AG09319 (cell line): ENCODE results near the gene MYO1D.

Source experiments
- DNase-seq: peaks from one replicate; pipeline ENCODE4 v3.0.0-alpha.2; 2010; ENCODE audit warnings: low read depth; ENCODE audit errors: extremely low read depth
- CTCF ChIP-seq: IDR thresholded peaks from 2 replicates; pipeline ENCODE4 v1.5.1; 2011; ENCODE audit warnings: low read depth, mild to moderate bottlenecking, inconsistent platforms, low read length, moderate library complexity

MYO1D gene

GRCh38 chr17:32495359-32496231 is 381.3 kb downstream of the MYO1D start:
- TF ChIP-seq CTCF = no peak
- no peak for DNase-seq

DNA sequence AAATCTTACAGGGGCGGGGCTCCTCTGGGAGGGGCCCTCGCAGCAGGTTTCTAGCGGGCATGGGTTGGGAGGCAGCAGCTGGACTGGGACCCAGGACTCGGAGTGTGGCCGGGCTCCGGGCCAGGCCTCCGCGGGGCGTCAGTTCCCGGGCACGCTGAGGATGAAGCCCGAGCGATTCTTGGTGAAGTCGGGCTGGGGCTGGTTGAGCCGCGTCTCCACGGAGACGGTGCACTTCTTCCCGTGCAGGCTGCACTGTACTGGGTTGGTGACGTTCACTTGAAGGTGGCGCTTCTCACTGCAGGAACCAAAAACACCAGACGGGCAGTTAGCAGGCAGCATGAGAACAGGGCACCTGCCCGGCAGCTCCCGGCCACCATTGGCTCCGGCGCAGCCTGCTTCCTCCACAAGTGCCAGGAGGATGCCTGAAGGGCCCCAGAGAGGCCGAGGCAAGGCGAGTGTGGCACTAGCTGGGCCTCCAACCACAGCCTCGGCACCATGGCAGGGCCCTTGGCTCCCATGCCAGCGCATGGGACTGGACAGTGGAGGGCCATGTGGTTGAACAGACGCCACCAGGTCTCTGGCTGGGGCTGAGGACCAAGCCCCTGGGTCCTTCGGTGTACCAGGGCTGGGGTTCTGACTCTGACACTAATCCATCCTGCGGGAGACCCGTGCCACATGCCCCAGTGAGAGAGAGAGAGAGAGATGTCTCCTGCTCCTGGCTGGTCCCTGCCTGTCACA is 382.1 kb downstream of the MYO1D start:
- no peak for DNase-seq
- TF ChIP-seq CTCF = no peak

GRCh38 chr17:32493976-32494513 is 382.9 kb downstream of the MYO1D start:
- no peak for DNase-seq
- no peak for TF ChIP-seq CTCF

DNA sequence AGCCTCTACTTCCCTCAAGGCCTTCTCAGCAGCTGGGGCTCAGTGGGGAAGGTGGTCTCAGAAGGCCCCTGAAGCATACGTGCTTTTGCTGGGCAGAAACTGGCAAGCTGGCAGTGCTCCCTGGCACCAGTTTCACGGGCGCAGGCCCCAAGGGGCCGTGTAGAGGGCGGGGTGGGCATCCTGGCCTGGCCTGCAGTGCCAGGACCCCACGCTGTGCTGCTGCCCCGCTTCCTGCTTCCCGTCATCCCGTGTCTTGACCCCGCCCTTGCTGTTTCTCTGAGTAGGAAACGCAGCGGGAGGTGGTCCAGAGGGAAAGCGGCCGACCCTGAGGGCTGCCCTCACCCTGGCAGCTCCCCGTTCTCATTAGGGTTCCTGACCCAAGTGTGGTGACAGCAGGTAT is 383.4 kb downstream of the MYO1D start:
- DNase-seq = no peak
- TF ChIP-seq CTCF = no peak

DNA sequence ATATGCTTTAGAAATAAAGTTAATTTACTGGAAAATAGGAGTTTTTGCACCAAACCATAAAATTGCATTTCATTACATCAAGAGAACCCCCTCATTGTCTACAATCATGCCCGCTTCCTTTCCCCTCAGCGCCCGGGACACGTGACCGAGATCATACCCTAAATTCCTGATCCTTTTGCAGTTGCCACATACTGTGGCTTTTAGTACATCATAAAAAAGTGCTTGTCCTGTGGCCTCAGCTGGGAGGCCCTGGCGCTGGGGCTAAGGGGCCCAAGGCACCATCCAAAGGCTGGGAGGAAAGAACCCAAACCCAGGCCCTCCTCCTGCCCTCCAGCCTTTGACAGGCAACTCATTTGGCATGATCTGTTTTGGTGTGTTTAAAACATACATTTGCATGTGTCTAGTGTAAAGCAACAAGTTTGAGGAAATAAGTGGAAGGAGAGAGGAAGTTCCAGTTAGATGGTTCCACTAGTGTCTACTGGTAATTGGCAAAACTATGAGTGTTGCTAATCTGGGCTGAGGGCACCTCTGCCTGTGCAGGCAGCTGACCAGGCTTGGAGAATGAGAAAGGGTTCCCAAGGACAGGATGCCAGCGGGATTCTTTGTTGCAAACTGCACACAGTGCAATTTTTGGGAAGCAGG is 384.2 kb downstream of the MYO1D start:
- TF ChIP-seq CTCF = no peak
- DNase-seq = no peak

DNA sequence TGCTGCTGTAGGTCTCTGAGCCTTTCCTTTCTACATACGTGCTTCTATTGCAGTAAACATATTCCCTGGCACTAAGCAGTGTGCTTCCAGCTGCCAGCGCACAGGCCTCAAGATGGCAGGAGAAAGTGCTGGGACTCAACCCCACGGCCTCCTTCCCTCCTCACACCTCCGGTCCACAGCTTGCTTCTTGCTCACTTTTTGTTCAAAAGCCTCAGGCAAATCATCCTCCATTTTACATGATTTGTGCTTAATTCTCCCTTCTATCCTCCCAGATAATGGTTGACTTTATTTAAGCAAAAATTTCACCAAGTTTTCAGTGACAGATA is 384.7 kb downstream of the MYO1D start:
- no peak for DNase-seq
- no peak for TF ChIP-seq CTCF
